NCI-H2227 (cell line): Measurements from ENCODE around the gene SLC22A23.

Experiments used
- DNase-seq: peaks from one replicate; lab custom pipeline; 2025; ENCODE audit not compliant: unreplicated experiment; lab: John Stamatoyannopoulos, UW

Gene SLC22A23, protein sequence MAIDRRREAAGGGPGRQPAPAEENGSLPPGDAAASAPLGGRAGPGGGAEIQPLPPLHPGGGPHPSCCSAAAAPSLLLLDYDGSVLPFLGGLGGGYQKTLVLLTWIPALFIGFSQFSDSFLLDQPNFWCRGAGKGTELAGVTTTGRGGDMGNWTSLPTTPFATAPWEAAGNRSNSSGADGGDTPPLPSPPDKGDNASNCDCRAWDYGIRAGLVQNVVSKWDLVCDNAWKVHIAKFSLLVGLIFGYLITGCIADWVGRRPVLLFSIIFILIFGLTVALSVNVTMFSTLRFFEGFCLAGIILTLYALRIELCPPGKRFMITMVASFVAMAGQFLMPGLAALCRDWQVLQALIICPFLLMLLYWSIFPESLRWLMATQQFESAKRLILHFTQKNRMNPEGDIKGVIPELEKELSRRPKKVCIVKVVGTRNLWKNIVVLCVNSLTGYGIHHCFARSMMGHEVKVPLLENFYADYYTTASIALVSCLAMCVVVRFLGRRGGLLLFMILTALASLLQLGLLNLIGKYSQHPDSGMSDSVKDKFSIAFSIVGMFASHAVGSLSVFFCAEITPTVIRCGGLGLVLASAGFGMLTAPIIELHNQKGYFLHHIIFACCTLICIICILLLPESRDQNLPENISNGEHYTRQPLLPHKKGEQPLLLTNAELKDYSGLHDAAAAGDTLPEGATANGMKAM

DNA sequence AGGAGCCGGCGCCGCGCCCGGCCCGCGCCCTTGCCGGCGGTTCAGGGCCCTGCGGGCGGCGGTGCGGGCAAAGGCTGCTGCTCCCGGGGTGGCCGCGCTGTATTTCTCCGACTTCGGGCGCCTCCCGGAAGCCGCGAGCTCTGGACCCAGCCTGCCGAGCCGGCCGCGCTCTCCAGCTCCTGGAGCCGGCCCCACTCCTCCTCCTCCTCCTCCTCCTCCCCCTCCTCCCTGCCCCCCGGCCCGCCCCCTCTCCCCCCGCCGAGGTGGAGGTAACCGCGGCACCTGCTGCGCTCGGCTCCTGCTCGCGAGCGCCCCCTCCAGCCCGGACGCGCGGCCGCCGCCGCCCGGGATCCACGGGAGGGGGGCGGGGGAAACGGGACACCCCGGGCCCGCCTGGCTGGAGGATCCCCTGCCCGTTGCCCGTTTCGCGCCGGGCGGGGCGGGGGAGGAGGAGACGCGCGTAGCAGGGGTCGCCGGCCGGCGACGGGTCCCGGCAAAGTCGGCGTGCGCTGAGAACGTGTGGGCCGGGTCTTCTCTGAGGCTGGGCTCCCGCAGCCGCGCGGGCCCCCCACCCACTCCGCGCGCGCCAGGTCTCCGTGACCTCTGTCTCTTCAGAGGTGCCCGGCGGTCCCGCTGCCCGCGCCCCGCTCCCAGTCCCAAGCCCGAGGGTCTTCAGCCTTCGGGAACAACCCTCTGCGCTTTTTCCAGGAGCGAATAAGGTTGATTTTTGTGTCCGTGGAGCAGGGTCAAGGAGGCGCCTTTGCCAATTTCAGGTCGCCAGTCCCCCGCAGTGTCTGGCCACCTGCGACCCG, at the start of gene SLC22A23:
TSS of gene SLC22A23 (minus strand) at position 153 of the 812 bp plus-strand sequence. CDS start 491 bp downstream, outside the sequence.
- peak; percentile 84 for DNase-seq

DNA sequence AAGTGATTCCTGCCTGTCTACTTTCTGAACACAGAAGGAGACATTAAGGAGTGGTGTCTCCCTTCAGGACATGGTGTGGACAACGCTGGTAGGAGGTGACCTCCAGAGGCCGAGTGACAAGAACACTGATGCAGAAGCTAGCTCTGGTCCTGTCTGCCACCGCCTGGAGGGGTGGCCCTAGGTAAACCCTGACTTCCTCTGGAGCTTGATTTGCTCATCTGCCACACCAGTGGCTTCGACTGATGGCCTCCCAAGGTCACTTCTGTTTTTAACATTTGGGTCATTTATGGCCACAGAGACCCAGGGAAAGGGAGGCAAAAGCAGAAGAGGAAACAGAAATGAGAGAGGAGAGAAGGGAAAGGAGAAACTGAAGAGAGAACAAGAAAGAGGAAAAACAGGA, 49.4 kb upstream of the SLC22A23 start:
- DNase-seq = no peak

DNA sequence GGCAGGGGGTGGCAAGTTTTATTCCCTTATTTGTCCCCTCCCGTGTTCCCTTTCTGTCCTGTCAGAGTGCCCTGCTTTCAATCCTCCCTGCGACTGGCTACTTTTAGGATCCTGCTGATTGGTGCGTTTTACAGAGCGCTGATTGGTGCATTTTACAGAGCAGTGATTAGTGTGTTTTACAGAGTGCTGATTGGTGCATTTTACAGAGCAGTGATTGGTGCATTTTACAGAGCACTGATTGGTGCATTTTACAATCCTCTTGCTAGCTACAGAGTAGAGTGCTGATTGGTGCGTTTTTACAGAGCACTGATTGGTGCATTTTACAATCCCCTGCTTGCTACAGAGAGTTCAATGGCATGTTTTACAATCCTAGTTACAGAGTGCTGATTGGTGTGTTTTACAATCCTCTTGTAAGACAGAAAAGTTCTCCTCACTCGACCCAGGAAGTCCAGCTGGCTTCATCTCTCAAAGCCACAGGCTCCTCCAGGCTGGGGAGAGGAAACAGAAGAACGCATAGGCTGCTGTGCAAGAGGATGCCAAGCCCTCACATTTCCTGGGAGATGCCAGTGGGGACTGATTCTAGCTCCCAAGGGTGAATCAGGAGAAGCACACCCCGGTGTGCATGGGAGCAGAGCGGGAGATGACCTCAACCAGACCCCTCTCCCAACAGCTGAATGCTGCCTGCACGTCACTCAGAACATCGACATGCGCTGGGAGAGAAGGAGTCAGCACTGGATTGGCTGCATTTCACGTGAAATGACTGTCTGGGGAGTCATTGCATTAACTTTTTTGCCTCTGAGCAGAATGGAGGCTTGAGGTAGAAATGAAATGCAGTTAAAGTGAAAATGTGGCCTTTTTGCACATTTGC, 48.3 kb upstream of the SLC22A23 start:
- DNase-seq = no peak

DNA sequence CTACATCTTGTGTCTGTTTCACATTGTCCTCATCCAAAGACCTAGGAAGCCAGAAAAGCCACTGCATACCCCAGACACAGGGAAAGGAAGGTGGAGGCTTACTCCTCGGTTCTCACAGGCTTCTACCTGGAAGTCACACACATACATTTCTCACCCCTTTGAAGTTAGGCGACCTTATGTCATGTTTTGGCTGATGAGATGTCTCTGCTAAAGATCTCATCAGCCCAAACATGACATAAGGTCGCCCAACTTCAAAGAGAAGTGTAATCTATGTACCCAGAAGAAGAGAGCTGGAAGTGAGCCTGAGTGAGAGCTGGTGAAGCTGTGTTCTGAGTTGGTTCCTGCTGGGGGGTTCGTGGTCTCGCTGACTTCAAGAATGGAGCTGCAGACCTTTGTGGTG, 47.5 kb upstream of the SLC22A23 start:
- DNase-seq = no peak

DNA sequence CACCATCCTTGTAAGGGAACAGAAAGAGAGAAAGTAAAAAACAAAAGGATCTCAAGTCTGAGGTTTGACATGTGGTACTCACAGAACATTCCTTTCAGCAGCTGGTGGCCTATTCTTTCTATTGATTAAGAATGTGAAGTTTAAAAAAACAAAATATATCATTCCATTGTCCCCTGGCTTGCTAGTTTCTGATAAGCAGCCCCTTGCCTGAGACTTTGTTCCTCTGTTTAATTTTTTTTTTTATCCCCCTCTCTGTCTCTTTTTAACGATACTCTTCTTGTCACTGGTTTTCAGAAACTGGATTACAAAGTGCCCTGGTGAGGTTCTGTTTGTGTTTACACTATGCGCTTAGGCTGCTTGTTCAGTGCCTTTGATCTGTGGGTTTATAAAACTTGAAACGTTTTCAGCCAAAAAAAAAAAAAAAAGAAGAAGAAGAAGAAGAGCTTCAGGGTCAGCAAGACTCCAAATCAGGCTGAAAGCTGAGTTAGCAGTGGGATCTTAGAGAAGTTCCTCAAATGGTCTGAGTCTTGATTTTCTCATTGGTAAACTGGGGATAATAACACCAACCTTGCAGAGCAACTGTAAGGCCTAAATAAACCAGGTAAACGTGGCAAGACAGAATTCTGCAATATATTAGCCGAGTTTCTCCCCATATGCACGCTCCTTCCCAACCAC, 45.1 kb upstream of the SLC22A23 start:
- DNase-seq = no peak

DNA sequence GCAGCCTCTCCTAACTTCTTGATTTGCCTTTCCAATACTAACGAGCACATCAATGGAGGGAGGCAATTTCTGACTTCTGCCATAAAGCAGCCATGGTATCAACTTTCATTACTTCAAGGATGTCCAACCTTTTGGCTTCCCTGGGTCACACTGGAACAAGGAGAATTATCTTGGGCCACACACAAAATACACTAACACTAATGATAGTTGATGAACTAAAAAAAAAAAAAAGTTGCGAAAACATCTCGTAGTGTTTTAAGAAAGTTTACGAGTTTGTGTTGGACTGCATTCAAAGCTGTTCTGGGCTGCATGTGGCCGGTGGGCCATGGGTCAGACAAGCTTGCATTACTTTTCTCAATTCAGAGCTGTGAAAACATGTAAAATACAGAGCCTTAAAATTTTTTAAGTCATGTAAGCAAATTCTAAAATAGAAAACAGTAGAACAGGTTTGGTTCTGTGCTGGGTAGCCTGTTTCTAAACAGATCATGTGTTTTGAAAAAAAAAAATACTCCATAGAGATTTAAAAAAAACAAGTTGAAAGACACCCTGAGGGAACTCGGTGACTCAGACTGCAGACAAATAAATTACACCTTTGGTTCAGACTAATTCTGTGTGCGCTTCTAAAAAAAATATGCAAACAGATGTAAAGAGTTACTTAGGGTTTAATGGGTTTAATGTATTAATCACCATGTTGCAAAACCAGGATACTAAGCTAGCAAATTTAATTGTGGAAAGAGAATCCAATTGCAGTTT, 43.6 kb upstream of the SLC22A23 start:
- DNase-seq = no peak

DNA sequence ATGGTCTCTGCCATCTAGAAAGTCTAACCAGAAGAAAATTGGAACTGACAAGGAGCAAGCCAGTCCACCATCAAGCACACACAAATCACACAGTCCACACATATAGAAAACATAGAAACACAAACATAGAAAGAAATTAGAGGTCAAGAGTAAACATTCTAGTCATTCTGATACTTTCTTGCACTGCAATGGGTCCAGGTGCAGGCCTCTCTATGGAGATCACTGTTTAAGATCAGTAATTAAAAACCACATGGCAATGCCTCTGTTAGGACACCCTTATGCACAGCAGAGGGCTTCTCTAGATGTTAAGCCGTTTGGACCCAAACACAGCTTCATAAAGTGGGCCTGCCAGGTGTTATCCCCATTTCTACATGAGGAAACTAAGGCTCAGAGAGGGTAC, 42.8 kb upstream of the SLC22A23 start:
- DNase-seq = no peak

DNA sequence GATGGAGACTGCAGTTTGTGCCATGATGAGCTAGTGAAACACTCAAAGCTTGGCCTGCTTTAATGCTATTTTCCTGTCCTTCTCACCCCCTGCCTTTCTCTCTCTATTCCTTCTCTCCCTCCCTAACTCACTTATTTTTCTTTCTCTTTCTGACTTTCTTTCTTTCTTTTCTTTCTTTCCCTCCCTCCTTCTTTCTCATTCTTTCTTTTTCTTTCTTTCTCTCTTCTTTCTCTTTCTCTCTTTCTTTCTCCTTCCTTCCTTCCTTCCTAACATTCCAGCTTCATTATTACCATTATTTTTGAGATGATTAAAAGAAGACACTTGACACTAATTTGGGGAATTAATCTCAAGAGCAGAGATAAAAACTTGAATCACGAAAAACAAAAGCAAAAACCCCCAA, 39.5 kb upstream of the SLC22A23 start:
- no peak for DNase-seq

DNA sequence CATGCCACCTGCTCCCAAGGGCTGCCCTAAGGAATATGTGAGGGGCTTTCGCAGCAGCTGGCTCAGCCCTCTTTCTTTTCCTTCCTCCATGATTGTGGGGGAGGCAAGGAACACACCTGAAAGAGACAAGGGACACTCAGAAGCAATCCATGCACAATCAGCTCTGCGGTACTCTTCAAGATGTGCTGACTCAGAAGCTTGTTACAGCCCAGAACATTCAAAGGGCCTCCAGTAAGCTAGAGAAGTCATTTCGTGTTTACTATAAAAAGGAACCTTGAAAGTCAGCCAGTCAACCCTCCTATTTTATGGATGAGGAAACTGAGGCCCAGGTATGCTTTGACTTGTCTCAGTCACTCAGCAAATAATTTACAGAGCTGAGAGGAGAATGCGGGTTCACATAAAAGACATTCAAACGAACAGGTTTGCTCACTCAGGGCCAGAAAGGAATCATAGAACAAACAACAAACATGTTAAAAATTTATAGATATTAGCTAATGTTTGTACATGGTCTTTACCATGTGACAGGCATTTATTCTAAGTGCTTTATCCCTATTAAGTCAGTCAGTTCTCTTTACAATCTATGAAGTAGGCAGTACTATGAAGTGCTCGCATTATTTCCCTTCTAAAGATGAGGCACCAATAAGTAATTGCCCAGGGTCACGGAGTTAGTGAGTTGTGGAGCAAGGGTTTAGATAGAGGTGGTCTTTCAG, 37.7 kb upstream of the SLC22A23 start:
- DNase-seq = no peak

DNA sequence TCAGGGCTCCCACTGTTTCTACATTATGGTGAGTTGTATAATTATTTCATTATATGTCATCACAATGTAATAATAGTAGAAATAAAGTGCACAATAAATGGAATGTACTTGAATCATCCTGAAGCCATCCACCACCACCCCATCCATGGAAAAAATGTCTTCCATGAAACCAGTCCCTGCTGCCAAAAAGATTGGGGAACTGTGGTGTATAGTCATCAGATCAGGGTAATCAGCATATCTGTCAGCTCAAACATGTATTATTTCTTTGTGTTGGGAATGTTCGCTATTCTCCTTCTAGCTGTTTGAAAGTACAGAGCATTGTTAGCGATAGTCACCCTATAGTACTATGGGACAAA, 33.8 kb upstream of the SLC22A23 start:
- no peak for DNase-seq

DNA sequence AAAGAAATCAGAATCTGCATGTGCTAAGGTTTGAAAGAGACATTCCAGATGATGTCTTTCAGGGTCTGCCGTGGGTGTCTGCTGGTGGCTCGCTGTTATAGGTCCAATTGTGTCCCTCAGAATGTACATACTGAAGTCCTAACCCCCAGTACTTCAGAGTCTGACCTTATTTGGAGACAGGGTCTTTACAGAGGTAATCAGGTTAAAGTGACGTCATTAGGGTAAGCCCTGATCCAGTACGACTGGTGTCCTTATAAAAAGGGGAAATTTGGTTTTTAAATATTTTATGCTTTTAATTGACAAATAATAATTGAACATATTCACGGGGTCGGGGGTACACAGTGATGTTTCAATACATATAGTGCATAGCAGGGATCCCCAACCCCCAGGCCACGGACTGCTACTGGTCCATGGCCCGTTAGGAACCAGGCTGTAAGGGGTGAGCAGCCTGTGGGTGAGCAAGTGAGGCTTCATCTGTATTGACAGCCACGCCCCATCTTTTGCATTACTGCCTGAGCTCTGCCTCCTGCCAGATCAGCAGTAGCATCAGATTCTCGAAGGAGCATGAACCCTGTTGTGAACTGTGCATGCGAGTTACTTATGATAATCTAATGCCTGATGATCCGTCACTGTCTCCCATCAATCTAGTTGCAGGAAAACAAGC, 33.2 kb upstream of the SLC22A23 start:
- no peak for DNase-seq

DNA sequence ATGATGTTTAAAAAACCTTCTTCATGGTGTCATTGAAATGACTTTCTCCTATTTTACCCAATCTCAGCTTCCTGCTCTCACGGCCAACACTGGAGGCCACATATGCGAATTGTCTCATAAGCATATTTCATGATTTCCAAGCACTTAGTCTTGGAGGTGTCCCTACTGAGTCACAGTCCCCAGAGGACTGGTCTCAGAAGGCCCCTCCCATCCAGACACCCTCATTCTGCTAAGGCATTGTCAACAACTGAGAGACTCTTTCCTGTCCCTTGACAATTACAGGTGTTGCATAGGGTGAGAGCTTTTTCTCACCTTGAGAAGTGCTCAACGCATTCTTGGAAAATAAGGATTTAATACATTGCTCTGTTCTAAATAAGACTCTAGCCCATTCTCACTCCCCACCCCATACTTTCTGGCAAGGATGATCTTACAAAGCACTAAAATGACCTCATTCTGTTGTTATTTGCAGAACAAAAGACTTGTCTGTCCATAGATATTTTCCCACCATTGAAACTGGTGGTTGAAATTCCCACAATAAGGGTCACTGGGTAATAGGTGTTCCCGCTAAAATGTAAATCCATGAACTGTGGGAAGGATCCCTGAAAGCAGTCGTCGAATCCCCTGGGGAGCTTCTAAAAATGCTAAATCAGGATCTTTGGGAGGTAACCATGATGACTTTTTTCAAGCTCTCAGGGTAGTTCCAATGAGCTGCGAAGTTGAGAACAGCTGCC, 32.3 kb upstream of the SLC22A23 start:
- DNase-seq = no peak

DNA sequence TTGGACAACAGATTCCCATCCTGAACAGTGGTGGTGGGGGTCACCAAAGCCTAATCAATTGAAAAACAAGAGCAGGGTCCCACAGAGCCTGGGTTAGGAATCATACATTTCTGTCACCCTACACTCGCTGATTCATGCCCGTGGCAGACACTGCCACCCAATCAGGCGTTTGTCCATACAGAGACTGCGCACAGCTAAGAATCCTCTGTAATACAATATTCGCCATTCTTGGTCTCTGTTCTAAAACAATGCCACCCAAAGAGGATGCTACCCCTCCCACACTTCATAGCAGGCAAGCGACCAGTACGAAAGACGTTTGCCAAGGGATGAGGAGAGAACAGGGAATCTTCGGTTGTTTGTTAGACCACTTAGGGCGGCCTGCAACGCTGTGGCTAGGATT, 28.1 kb upstream of the SLC22A23 start:
- no peak for DNase-seq

DNA sequence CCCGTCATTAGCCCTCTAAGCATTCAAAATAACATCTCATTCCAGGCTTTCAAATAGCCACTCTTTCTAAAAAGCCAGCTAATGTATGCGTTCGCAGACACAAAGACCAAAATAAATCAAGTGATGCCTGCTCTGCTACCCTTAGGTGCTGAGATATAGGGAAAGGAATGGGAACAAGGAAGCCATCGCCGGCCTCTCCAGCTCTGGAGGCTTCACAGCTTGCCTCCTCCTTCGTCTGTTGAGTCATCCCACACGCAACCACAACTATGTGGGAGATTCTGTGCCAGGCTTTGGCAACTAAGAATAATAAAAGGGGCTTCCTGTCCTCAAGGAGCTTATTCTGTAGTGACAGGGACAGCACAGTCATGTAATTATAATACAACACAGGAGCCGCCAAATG, 27.3 kb upstream of the SLC22A23 start:
- no peak for DNase-seq

DNA sequence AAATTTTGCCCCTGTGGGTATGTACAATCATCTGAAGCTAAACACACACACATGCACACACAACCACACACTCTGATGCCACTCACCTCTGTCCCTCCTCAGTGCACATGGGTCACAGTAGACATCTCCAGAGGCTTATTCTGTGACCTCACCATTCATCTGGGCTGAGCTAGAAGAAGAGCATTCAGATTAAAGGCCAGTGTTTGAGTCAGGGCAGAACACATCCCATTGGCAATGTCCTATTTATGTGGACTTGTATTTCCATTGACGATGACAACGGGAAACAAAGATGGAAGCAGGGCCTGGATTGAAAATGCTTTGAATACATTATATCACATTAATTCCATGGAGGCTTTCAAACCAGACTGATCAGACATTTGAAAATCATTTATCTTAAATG, 26.8 kb upstream of the SLC22A23 start:
- no peak for DNase-seq

DNA sequence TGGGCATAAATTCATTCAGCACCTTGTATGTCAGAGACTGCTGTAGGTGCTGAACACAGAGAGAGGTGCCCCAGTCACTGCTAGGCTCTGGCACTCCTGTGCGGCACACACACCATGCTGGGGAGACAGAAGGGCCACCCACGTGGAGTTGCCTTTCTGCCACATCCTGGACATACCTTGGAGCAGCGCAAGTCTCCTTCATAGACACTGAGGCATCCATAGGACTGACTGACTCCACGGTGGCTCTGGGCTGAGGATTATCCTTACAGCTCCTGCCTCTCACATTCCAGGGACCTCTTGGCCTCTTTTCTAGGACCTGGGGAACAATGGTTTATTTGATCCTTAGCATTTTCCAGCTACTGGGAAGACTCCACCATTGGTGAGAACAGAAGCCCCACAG, 26.0 kb upstream of the SLC22A23 start:
- DNase-seq = no peak

DNA sequence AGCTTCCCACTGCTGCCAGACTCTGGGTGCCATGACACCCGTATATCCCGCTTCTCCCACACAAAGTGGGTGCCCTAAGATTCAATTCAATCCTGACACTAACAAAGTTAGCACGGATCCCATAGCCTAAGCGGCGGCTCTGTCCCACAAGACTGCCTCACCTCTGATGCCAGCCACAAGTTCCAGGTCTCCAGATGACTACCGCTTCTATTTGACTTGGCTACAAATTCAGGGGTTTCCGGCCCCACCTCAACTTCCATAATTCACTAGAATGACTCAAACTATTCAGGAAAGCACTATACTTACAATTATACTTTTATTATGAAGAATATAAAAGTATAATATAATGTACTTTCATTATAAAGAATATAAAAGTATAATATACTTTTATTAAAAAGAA, 24.8 kb upstream of the SLC22A23 start:
- DNase-seq = no peak

DNA sequence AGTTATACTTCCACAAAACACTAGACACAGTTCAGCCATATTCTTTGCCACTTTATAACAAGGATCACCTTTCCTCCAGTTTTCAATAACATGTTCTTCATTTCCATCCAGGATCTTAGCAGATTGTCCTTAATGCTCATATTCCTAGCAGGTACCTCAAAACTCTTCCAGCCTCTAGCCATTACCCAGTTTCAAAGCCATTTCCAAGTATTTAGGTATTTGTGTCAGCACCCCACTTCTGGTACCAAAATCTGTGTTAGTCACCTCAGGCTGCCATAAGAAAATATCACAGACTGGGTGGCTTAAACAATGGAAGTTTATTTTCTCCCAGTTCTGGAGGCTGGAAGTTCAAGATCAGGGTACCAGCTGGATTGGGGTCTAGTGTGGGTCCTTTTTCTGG, 23.2 kb upstream of the SLC22A23 start:
- no peak for DNase-seq
